CD8-positive, alpha-beta memory T cell (primary cell): ENCODE results near the gene DCLK3. TPM values are rescaled to one million over a fixed set of nuclear protein-coding genes. Genes with fewer than 3 reads are reported as not detected.

Source experiments
- CTCF ChIA-PET: fragments of 350-600 bp; sonication (Branson Sonifier 250); formaldehyde crosslinking; loops from one replicate; lab custom pipeline; 2021; ENCODE audit warnings: antibody characterized with exemption; lab: Charles Lee
- POLR2A ChIA-PET: fragments of 350-600 bp; sonication (Branson Sonifier 250); formaldehyde crosslinking; loops from one replicate; lab custom pipeline; 2021; ENCODE audit warnings: antibody characterized with exemption; lab: Charles Lee
- DNase-seq, 5 donors: peaks; one replicate each; pipeline versions ENCODE4 v3.0.0 to v3.0.0-alpha.2; 2020 to 2022; ENCODE audit warnings: mixed read lengths in 1 of 5
- H3K27ac ChIP-seq: one replicate; pipeline ENCODE4 v1.7.0; 2013; ENCODE audit warnings: low read depth, mild to moderate bottlenecking, low read length, moderate library complexity
- H3K27me3 ChIP-seq: 2 replicates; pipeline ENCODE4 v1.7.0; 2013; ENCODE audit warnings: low read length, mild to moderate bottlenecking; ENCODE audit not compliant: insufficient read depth, poor library complexity, severe bottlenecking
- H3K36me3 ChIP-seq: 2 replicates; pipeline ENCODE4 v1.7.0; 2013; ENCODE audit warnings: mild to moderate bottlenecking, low read length, moderate library complexity; ENCODE audit not compliant: insufficient read depth
- H3K4me1 ChIP-seq: 2 replicates; pipeline ENCODE4 v1.7.0; 2013; ENCODE audit warnings: mild to moderate bottlenecking, low read length, moderate library complexity; ENCODE audit not compliant: insufficient read depth
- H3K4me3 ChIP-seq: 2 replicates; pipeline ENCODE4 v1.7.0; 2013; ENCODE audit warnings: mild to moderate bottlenecking, low read length
- H3K9me3 ChIP-seq: 2 replicates; pipeline ENCODE4 v1.7.0; 2013; ENCODE audit warnings: mild to moderate bottlenecking, low read length
- H3K27ac Mint-ChIP-seq, 8 donors: one replicate each; pipeline ENCODE4 v1.8.0; 2020 to 2021; ENCODE audit warnings: mixed read lengths in 8 of 8, mild to moderate bottlenecking in 6 of 8, inconsistent platforms in 3 of 8, moderate library complexity in 3 of 8
- H3K27me3 Mint-ChIP-seq, 2 donors: one replicate each; pipeline ENCODE4 v1.8.0; 2020 to 2021; ENCODE audit warnings: mixed read lengths in 2 of 2, mild to moderate bottlenecking in 1 of 2, moderate library complexity in 1 of 2
- H3K36me3 Mint-ChIP-seq, 3 donors: one replicate each; pipeline ENCODE4 v1.8.0; 2020 to 2021; ENCODE audit warnings: mixed read lengths in 3 of 3, inconsistent platforms in 1 of 3, mild to moderate bottlenecking in 1 of 3
- H3K4me1 Mint-ChIP-seq, 3 donors: one replicate each; pipeline ENCODE4 v1.8.0; 2020 to 2021; ENCODE audit warnings: mixed read lengths in 3 of 3, inconsistent platforms in 1 of 3, mild to moderate bottlenecking in 1 of 3
- H3K4me3 Mint-ChIP-seq, 7 donors: one replicate each; pipeline ENCODE4 v1.8.0; 2020 to 2021; ENCODE audit warnings: mixed read lengths in 7 of 7, mild to moderate bottlenecking in 6 of 7, moderate library complexity in 4 of 7, inconsistent platforms in 2 of 7
- H3K9me3 Mint-ChIP-seq, 5 donors: one replicate each; pipeline ENCODE4 v1.8.0; 2020 to 2022; ENCODE audit warnings: mixed read lengths in 5 of 5, mild to moderate bottlenecking in 3 of 5, moderate library complexity in 2 of 5, inconsistent platforms in 1 of 5
- polyA plus RNA-seq: library from polyadenylated mRNA; unstranded; fragments of 300-500 nt; fragmentation: Illumina TruSeq; gene quantifications from one replicate; pipeline ENCODE4 v1.2.3, GENCODE V29; 2021
- total RNA-seq, 2 experiments: library from RNA; stranded (reverse); gene quantifications; one replicate each; pipeline ENCODE4 v1.2.3, GENCODE V29; 2021

The DCLK3 gene
- total and polyA plus RNA-seq, 3 experiments from 2014 or later = not detected

GRCh38 chr3:36714343-36715086 is 49.8 kb downstream of the DCLK3 start:
- Mint-ChIP-seq H3K27me3 (peaks cover 0 to 9% of the 10 kb centered on the region in 2 donors), H3K9me3 (no peaks in the 10 kb centered on the region), H3K36me3 (no peaks in the 10 kb centered on the region), H3K4me1 (no peaks in the 10 kb centered on the region), H3K27ac (no peak overlapping the region), H3K4me3 (no peak overlapping the region)
- H3K4me1 ChIP-seq = no peaks in the 10 kb centered on the region
- no peak overlapping the region for H3K4me3 ChIP-seq
- H3K27me3 ChIP-seq = no peaks in the 10 kb centered on the region
- H3K9me3 ChIP-seq = no peaks in the 10 kb centered on the region
- H3K27ac ChIP-seq = no peak overlapping the region
- no peaks in the 10 kb centered on the region for H3K36me3 ChIP-seq
- CTCF ChIA-PET = no interaction called here
- no peak for DNase-seq
- POLR2A ChIA-PET = no interaction called here

- H3K36me3 Mint-ChIP-seq = no peaks in the 10 kb centered on the region
- Histone ChIP-seq H3K9me3 (no peaks in the 10 kb centered on the region), H3K36me3 (no peaks in the 10 kb centered on the region), H3K27ac (no peak overlapping the region), H3K4me3 (no peak overlapping the region), H3K27me3 (no peaks in the 10 kb centered on the region), H3K4me1 (no peaks in the 10 kb centered on the region)
- DNase-seq = no peak
- POLR2A ChIA-PET = no interaction called here
- H3K9me3 Mint-ChIP-seq = no peaks in the 10 kb centered on the region
- CTCF ChIA-PET = no interaction called here
- H3K27ac Mint-ChIP-seq = no peak overlapping the region
- no peaks in the 10 kb centered on the region for H3K4me1 Mint-ChIP-seq
- no peak overlapping the region for H3K4me3 Mint-ChIP-seq
- peaks cover 0 to 9% of the 10 kb centered on the region in 2 donors for H3K27me3 Mint-ChIP-seq
These were observed 50.4 kb downstream of the DCLK3 start for GRCh38 chr3:36713904-36714303.

- no peaks in the 10 kb centered on the region for H3K9me3 Mint-ChIP-seq
- H3K4me1 Mint-ChIP-seq = peaks cover 0 to 6% (median 4%) of the 10 kb centered on the region in 3 donors
- no peak overlapping the region for H3K27ac Mint-ChIP-seq
- H3K27me3 ChIP-seq = no peaks in the 10 kb centered on the region
- DNase-seq = no peak
- H3K4me3 Mint-ChIP-seq = no peak overlapping the region
- POLR2A ChIA-PET = no interaction called here
- peaks cover 0 to 4% of the 10 kb centered on the region in 2 donors for H3K27me3 Mint-ChIP-seq
- H3K9me3 ChIP-seq = no peaks in the 10 kb centered on the region
- H3K4me1 ChIP-seq = no peaks in the 10 kb centered on the region
- no peaks in the 10 kb centered on the region for H3K36me3 ChIP-seq
- no peak overlapping the region for H3K27ac ChIP-seq
- H3K4me3 ChIP-seq = no peak overlapping the region
- H3K36me3 Mint-ChIP-seq = no peaks in the 10 kb centered on the region
- CTCF ChIA-PET = no interaction called here
These were observed 53.7 kb downstream of the DCLK3 start for GRCh38 chr3:36710606-36711005.

- no peaks in the 10 kb centered on the region for H3K9me3 ChIP-seq
- H3K27ac ChIP-seq = no peak overlapping the region
- ChIA-PET POLR2A (no interaction called here), CTCF (no interaction called here)
- H3K27me3 ChIP-seq = no peaks in the 10 kb centered on the region
- no peak overlapping the region for H3K4me3 Mint-ChIP-seq
- no peak for DNase-seq
- H3K27me3 Mint-ChIP-seq = peaks cover 0 to 7% of the 10 kb centered on the region in 2 donors
- H3K4me1 Mint-ChIP-seq = peaks cover 0 to 6% (median 4%) of the 10 kb centered on the region in 3 donors
- H3K36me3 ChIP-seq = no peaks in the 10 kb centered on the region
- no peak overlapping the region for H3K4me3 ChIP-seq
- H3K36me3 Mint-ChIP-seq = no peaks in the 10 kb centered on the region
- no peak overlapping the region for H3K27ac Mint-ChIP-seq
- no peaks in the 10 kb centered on the region for H3K9me3 Mint-ChIP-seq
- no peaks in the 10 kb centered on the region for H3K4me1 ChIP-seq
These were observed 54.5 kb downstream of the DCLK3 start for GRCh38 chr3:36709826-36710365.

GRCh38 chr3:36709281-36709680 is 55.1 kb downstream of the DCLK3 start:
- no peaks in the 10 kb centered on the region for H3K4me1 ChIP-seq
- POLR2A ChIA-PET = no interaction called here
- no peaks in the 10 kb centered on the region for H3K27me3 ChIP-seq
- CTCF ChIA-PET = no interaction called here
- Mint-ChIP-seq H3K27ac (peak overlapping the region in 1 of 8 donors; percentile 11), H3K27me3 (peaks cover 0 to 12% of the 10 kb centered on the region in 2 donors), H3K4me1 (peaks cover 0 to 6% (median 4%) of the 10 kb centered on the region in 3 donors), H3K9me3 (no peaks in the 10 kb centered on the region), H3K4me3 (peak overlapping the region in 1 of 7 donors; percentile 32), H3K36me3 (no peaks in the 10 kb centered on the region)
- no peak overlapping the region for H3K27ac ChIP-seq
- H3K36me3 ChIP-seq = no peaks in the 10 kb centered on the region
- DNase-seq = no peak
- H3K4me3 ChIP-seq = no peak overlapping the region
- no peaks in the 10 kb centered on the region for H3K9me3 ChIP-seq

GRCh38 chr3:36707623-36708409 is 56.5 kb downstream of the DCLK3 start:
- Histone ChIP-seq H3K27ac (no peak overlapping the region), H3K4me3 (no peak overlapping the region), H3K36me3 (no peaks in the 10 kb centered on the region), H3K27me3 (no peaks in the 10 kb centered on the region), H3K9me3 (no peaks in the 10 kb centered on the region), H3K4me1 (no peaks in the 10 kb centered on the region)
- Mint-ChIP-seq H3K9me3 (no peaks in the 10 kb centered on the region), H3K27ac (no peak overlapping the region), H3K36me3 (no peaks in the 10 kb centered on the region), H3K27me3 (peaks cover 0 to 18% of the 10 kb centered on the region in 2 donors), H3K4me1 (peaks cover 0 to 6% (median 4%) of the 10 kb centered on the region in 3 donors), H3K4me3 (no peak overlapping the region)
- DNase-seq = no peak
- CTCF ChIA-PET = interaction anchor here (1.7 kb wide), 1 partner anchor 36 kb away, joined by 3 read pairs; no protein-coding TSS in a partner anchor
- POLR2A ChIA-PET = no interaction called here

GRCh38 chr3:36705015-36705414 is 59.3 kb downstream of the DCLK3 start:
- Mint-ChIP-seq H3K27ac (no peak overlapping the region), H3K36me3 (no peaks in the 10 kb centered on the region), H3K4me1 (peaks cover 0 to 6% (median 4%) of the 10 kb centered on the region in 3 donors), H3K27me3 (peaks cover 0 to 18% of the 10 kb centered on the region in 2 donors), H3K4me3 (no peak overlapping the region), H3K9me3 (no peaks in the 10 kb centered on the region)
- H3K36me3 ChIP-seq = no peaks in the 10 kb centered on the region
- no peaks in the 10 kb centered on the region for H3K9me3 ChIP-seq
- no peaks in the 10 kb centered on the region for H3K27me3 ChIP-seq
- ChIA-PET CTCF (no interaction called here), POLR2A (no interaction called here)
- DNase-seq = no peak
- no peak overlapping the region for H3K4me3 ChIP-seq
- H3K27ac ChIP-seq = no peak overlapping the region
- H3K4me1 ChIP-seq = no peaks in the 10 kb centered on the region

GRCh38 chr3:36704280-36704679 is 60.1 kb downstream of the DCLK3 start:
- Mint-ChIP-seq H3K27me3 (peaks cover 0 to 18% of the 10 kb centered on the region in 2 donors), H3K36me3 (no peaks in the 10 kb centered on the region), H3K9me3 (no peaks in the 10 kb centered on the region), H3K4me1 (peaks cover 0 to 6% (median 4%) of the 10 kb centered on the region in 3 donors), H3K4me3 (no peak overlapping the region), H3K27ac (no peak overlapping the region)
- H3K27me3 ChIP-seq = no peaks in the 10 kb centered on the region
- no peaks in the 10 kb centered on the region for H3K9me3 ChIP-seq
- ChIA-PET CTCF (interaction anchor here (1.1 kb wide), 1 partner anchor 9 kb away, joined by 3 read pairs; no protein-coding TSS in a partner anchor), POLR2A (no interaction called here)
- no peaks in the 10 kb centered on the region for H3K36me3 ChIP-seq
- no peak overlapping the region for H3K27ac ChIP-seq
- H3K4me1 ChIP-seq = no peaks in the 10 kb centered on the region
- DNase-seq = no peak
- H3K4me3 ChIP-seq = no peak overlapping the region
